Measurements from ENCODE around the gene TSPAN5.

Gene TSPAN5

GRCh38 chr4:98682719-98683118 is 24.3 kb upstream of the TSPAN5 start:
- Mint-ChIP-seq H3K27me3 (no peaks in the 10 kb centered on the region), H3K36me3 (no peaks in the 10 kb centered on the region), H3K4me1 (peaks cover 20% of the 10 kb centered on the region), H3K4me3 (no peak overlapping the region), H3K9me3 (no peaks in the 10 kb centered on the region), H3K27ac (no peak overlapping the region)

GRCh38 chr4:98680806-98681205 is 22.4 kb upstream of the TSPAN5 start:
- H3K36me3 Mint-ChIP-seq, result no peaks in the 10 kb centered on the region
- peaks cover 9% of the 10 kb centered on the region for H3K4me1 Mint-ChIP-seq
- no peak overlapping the region for H3K4me3 Mint-ChIP-seq
- no peaks in the 10 kb centered on the region for H3K27me3 Mint-ChIP-seq
- no peak overlapping the region for H3K27ac Mint-ChIP-seq
- H3K9me3 Mint-ChIP-seq, result no peaks in the 10 kb centered on the region

GRCh38 chr4:98679738-98680137 is 21.3 kb upstream of the TSPAN5 start:
- Mint-ChIP-seq H3K27ac (no peak overlapping the region), H3K4me1 (peaks cover 5% of the 10 kb centered on the region), H3K36me3 (no peaks in the 10 kb centered on the region), H3K4me3 (no peak overlapping the region), H3K9me3 (no peaks in the 10 kb centered on the region), H3K27me3 (no peaks in the 10 kb centered on the region)

GRCh38 chr4:98677799-98678198 is 19.4 kb upstream of the TSPAN5 start:
- Mint-ChIP-seq H3K4me1 (peaks cover 7% of the 10 kb centered on the region), H3K27ac (no peak overlapping the region), H3K36me3 (no peaks in the 10 kb centered on the region), H3K4me3 (no peak overlapping the region), H3K9me3 (no peaks in the 10 kb centered on the region), H3K27me3 (no peaks in the 10 kb centered on the region)

DNA sequence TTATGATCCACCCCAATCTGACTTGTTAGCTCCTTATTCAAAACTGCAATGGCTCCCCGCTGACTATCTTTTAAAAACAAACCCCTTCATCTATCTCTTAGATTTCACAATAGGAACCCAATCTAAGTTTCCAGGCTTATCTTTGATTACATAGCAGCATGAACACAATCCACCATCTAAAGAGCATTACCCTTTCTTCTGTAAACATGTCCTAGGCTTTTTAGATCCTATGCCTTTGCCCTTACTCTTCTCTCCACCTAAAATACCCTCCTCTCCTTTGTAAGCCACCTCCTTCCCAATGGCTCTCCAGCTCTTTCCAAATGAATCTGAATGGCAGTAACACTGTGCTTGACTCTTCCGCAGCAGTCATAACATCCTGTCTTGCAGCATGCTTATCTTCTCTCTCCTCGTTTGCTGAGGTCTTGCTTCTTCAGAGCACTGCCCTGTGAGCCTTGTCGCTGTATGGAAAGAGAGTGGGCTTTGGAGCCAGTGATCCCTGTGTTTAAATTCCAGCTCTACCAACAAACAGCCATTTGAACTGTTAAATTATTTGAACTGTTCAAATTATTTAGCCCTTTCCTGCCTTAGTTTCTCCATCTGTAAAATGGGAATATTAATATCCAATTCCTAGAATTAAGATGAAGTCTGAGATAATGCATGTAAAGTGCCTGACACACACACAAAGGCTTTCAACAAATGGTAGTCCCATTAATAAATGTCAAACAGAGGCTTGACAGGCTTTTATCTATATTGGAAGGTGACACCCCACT is 16.2 kb upstream of the TSPAN5 start:
- H3K36me3 Mint-ChIP-seq, result no peaks in the 10 kb centered on the region
- no peaks in the 10 kb centered on the region for H3K27me3 Mint-ChIP-seq
- peaks cover 11% of the 10 kb centered on the region for H3K4me1 Mint-ChIP-seq
- no peaks in the 10 kb centered on the region for H3K9me3 Mint-ChIP-seq
- H3K4me3 Mint-ChIP-seq, result no peak overlapping the region
- no peak overlapping the region for H3K27ac Mint-ChIP-seq

DNA sequence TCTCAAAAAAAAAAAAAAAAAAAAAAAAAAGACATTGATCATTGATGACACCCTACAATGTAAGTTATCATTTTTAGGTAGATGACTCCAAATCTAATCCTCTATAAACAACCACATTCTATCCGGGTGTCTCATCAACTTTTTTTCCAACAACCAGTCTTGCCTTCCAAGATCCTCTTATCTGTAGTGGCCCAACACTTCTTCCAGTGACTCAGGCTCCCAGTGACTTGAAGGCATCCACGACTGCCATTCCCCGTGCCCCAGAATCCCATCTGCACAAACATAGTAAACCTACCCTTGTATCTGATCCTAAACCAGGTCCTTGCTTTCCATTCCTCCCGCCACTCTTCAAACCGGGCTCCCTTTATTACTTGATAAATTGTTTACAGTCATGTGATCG is 15.6 kb upstream of the TSPAN5 start:
- peaks cover 11% of the 10 kb centered on the region for H3K4me1 Mint-ChIP-seq
- no peaks in the 10 kb centered on the region for H3K36me3 Mint-ChIP-seq
- H3K4me3 Mint-ChIP-seq, result no peak overlapping the region
- H3K27ac Mint-ChIP-seq, result no peak overlapping the region
- H3K9me3 Mint-ChIP-seq, result no peaks in the 10 kb centered on the region
- H3K27me3 Mint-ChIP-seq, result no peaks in the 10 kb centered on the region

GRCh38 chr4:98673288-98673644 is 14.9 kb upstream of the TSPAN5 start:
- peaks cover 11% of the 10 kb centered on the region for H3K4me1 Mint-ChIP-seq
- no peaks in the 10 kb centered on the region for H3K36me3 Mint-ChIP-seq
- no peak overlapping the region for H3K4me3 Mint-ChIP-seq
- no peaks in the 10 kb centered on the region for H3K27me3 Mint-ChIP-seq
- no peaks in the 10 kb centered on the region for H3K9me3 Mint-ChIP-seq
- no peak overlapping the region for H3K27ac Mint-ChIP-seq

- no peaks in the 10 kb centered on the region for H3K27me3 Mint-ChIP-seq
- H3K4me1 Mint-ChIP-seq, result peaks cover 11% of the 10 kb centered on the region
- H3K27ac Mint-ChIP-seq, result peak overlapping the region; percentile 36
- H3K4me3 Mint-ChIP-seq, result no peak overlapping the region
- H3K36me3 Mint-ChIP-seq, result no peaks in the 10 kb centered on the region
- no peaks in the 10 kb centered on the region for H3K9me3 Mint-ChIP-seq
Measured at GRCh38 chr4:98672583-98673287, 14.3 kb upstream of the TSPAN5 start.

DNA sequence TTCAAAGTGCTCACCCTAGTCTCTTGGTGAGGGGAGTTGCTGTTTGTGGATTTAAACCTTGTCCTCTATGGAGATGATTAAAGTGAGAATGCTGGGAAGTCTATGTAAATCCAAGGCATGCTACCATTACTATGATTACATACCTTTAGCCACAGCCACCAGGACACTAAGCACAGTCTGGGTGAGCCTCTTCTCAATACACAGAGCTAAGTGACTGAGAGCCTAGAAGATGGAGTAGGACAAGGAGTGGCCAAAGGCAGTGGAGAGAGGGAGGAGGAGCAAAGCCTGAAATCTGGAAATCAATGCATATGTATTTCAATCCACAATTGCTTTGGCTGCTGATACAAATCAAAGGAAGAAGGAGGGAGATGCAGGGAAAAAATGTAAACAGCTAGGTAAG is 12.7 kb upstream of the TSPAN5 start:
- Mint-ChIP-seq H3K36me3 (no peaks in the 10 kb centered on the region), H3K4me3 (no peak overlapping the region), H3K9me3 (no peaks in the 10 kb centered on the region), H3K27ac (no peak overlapping the region), H3K4me1 (peaks cover 12% of the 10 kb centered on the region), H3K27me3 (no peaks in the 10 kb centered on the region)

DNA sequence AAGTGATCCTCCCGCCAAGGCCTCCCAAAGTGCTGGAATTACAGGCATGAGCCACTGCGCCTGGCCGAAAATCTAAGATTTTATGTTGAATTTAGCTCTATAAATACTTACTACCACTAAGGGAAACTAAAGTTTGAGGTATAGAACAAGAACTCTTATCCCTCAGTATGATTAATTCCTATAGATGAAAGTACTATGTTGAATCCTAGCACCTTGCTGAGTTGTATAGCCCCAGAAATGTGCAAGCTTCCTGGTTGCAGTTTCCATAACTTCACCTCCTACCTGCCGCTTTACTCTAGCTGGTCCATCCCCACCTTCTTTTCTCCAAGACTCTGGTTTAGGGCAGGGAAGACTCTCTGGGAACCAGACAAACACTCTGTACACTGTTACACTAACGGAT is 11.8 kb upstream of the TSPAN5 start:
- H3K36me3 Mint-ChIP-seq, result no peaks in the 10 kb centered on the region
- H3K9me3 Mint-ChIP-seq, result no peaks in the 10 kb centered on the region
- H3K4me1 Mint-ChIP-seq, result peaks cover 17% of the 10 kb centered on the region
- no peak overlapping the region for H3K27ac Mint-ChIP-seq
- no peak overlapping the region for H3K4me3 Mint-ChIP-seq
- no peaks in the 10 kb centered on the region for H3K27me3 Mint-ChIP-seq

DNA sequence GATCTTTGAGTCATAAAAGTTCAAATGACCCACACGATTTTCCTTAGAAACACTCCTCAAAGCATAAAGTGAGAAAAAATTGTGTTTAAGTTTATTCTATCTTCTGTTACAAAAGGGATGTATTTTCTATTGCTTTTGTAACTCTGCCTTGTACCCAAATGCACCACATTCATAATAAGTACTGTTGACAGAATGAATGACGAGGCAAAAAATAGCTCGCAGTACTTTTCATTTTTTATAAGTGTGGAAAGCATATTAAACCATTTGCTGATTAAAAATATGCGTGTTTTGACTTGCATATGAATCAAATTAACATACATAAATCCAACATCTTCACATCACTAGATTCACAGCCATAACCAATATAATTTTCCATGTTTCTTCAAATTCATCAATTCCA is 11.2 kb upstream of the TSPAN5 start:
- Mint-ChIP-seq H3K4me3 (no peak overlapping the region), H3K27me3 (no peaks in the 10 kb centered on the region), H3K36me3 (no peaks in the 10 kb centered on the region), H3K9me3 (no peaks in the 10 kb centered on the region), H3K4me1 (peaks cover 23% of the 10 kb centered on the region), H3K27ac (no peak overlapping the region)

GRCh38 chr4:98664959-98665358 is 6.5 kb upstream of the TSPAN5 start:
- H3K9me3 Mint-ChIP-seq, result no peaks in the 10 kb centered on the region
- no peaks in the 10 kb centered on the region for H3K27me3 Mint-ChIP-seq
- peaks cover 55% of the 10 kb centered on the region for H3K4me1 Mint-ChIP-seq
- no peak overlapping the region for H3K4me3 Mint-ChIP-seq
- no peaks in the 10 kb centered on the region for H3K36me3 Mint-ChIP-seq
- H3K27ac Mint-ChIP-seq, result peak overlapping the region; percentile 30

GRCh38 chr4:98663226-98664006 is 5.0 kb upstream of the TSPAN5 start:
- Mint-ChIP-seq H3K4me1 (peaks cover 67% of the 10 kb centered on the region), H3K27me3 (no peaks in the 10 kb centered on the region), H3K4me3 (peak overlapping the region; percentile 82), H3K9me3 (no peaks in the 10 kb centered on the region), H3K27ac (peak overlapping the region; percentile 99), H3K36me3 (no peaks in the 10 kb centered on the region)

- Mint-ChIP-seq H3K4me1 (peaks cover 67% of the 10 kb centered on the region), H3K27ac (peak overlapping the region; percentile 99), H3K36me3 (no peaks in the 10 kb centered on the region), H3K9me3 (no peaks in the 10 kb centered on the region), H3K4me3 (peak overlapping the region; percentile 82), H3K27me3 (no peaks in the 10 kb centered on the region)
Measured at GRCh38 chr4:98662626-98663225, 4.3 kb upstream of the TSPAN5 start.

DNA sequence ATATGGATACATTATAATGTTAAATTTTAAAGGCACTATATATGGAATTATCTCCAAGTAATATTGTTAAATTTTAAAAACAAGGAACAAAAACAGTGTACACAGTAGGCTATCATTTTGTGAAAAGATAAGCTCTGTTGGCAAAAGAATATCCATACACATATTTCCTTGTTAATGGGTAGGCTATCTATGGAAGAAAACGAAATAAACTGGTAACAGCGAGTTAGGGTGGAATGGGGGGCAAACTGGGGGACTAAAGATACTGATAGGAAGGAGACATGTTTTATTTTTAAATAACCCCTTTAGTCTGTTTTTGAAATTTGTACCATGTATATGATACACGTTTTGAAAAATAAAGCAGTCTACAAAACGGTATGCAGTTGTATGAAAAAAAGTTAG is 3.6 kb upstream of the TSPAN5 start:
- peak overlapping the region; percentile 99 for H3K27ac Mint-ChIP-seq
- peaks cover 67% of the 10 kb centered on the region for H3K4me1 Mint-ChIP-seq
- no peaks in the 10 kb centered on the region for H3K27me3 Mint-ChIP-seq
- no peaks in the 10 kb centered on the region for H3K36me3 Mint-ChIP-seq
- H3K9me3 Mint-ChIP-seq, result no peaks in the 10 kb centered on the region
- peak overlapping the region; percentile 68 for H3K4me3 Mint-ChIP-seq

Data from activated naive CD4-positive, alpha-beta T cell treated with anti-CD3 and anti-CD28 coated beads, Interleukin-2, amount 50 U/mL, for 24 hours (primary cell).